Breast epithelium (tissue), 3 donors: ENCODE measurements around the gene MARK3.

Experiments used
- CTCF ChIP-seq, 3 donors: fragments of 450-650 bp; IDR thresholded peaks; one replicate each; pipeline ENCODE4 v1.5.1; 2016 to 2017; ENCODE audit warnings: antibody characterized with exemption in 3 of 3, mild to moderate bottlenecking in 3 of 3, moderate library complexity in 3 of 3
- POLR2A ChIP-seq: fragments of 450-650 bp; IDR thresholded peaks from one replicate; pipeline ENCODE4 v1.6.1; 2016; ENCODE audit warnings: antibody characterized with exemption, mild to moderate bottlenecking, moderate library complexity

DNA sequence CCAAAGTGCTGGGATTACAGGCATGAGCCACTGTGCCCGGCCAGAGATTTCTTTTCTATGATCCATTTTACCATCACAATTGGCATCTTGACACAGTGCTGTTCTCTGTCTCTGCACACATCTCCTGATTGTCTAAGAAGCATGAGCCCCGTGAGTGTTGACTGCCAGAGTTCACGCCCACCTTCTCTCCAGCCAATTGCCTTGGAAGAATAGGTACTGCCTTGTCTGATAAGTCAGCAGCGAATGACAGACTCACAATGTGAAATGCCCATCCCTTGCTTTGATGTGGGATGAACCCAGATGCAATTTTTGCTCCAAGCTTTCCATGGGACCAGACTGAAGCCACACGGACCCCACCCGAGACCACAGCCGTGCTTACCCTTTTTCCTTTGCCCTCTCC is 31.9 kb upstream of the MARK3 start:
- TF ChIP-seq POLR2A, result no peak
- TF ChIP-seq CTCF (IDR thresholded peaks at IDR 0.05), result no peak
